GM12878 (cell line): ENCODE results near the gene RRAGD. TPM values are rescaled to one million over a fixed set of nuclear protein-coding genes. Genes with fewer than 3 reads are reported as not detected.

Experiments used
- ATAC-seq: fragments of 200-7000 bp; cut with Tn5 transposase; 3 replicates; pipeline ENCODE4 v1.9.1; 2020; ENCODE audit warnings: mild to moderate bottlenecking, moderate library complexity
- BruUV-seq: library from RNA; stranded (reverse); fragments of 400-500 nt; replicated peaks from 2 replicates; lab custom pipeline; 2021; lab: Mats Ljungman, UMichigan
- CTCF ChIA-PET: fragments of 300-600 bp; sonication (Branson Sonifier 250); formaldehyde crosslinking; extraction: SDS; loops from one replicate; lab custom pipeline; 2021; ENCODE audit warnings: inconsistent platforms; lab: Yijun Ruan, JAX
- POLR2A ChIA-PET: fragments of 350-600 bp; formaldehyde crosslinking; extraction: SDS; loops from one replicate; lab custom pipeline; 2021; ENCODE audit warnings: inconsistent platforms; lab: Charles Lee
- RAD21 ChIA-PET: fragments of 300-600 bp; sonication (Branson Sonifier 250); formaldehyde crosslinking; loops from one replicate; lab custom pipeline; 2023; ENCODE audit warnings: antibody characterized with exemption; ENCODE audit not compliant: unreplicated experiment; lab: Charles Lee
- SMC1A ChIA-PET: fragments of 300-600 bp; sonication (Branson Sonifier 250); formaldehyde crosslinking; loops from one replicate; lab custom pipeline; 2023; ENCODE audit not compliant: unreplicated experiment, uncharacterized antibody; lab: Charles Lee
- DNase-seq: peaks from one replicate; pipeline ENCODE4 v3.0.0-alpha.2; 2011; ENCODE audit warnings: low read depth, low spot score
- FAIRE-seq: peaks from 3 replicates; lab custom pipeline; 2011; peaks lifted over from hg19 to GRCh38; lab: Jason Lieb, UNC
- H2AFZ ChIP-seq: 2 replicates; pipeline ENCODE4 v1.6.0; 2011; ENCODE audit warnings: low read depth, low read length, control low read depth; ENCODE audit not compliant: control insufficient read depth
- H3K27ac ChIP-seq: 2 replicates; pipeline ENCODE4 v1.5.1; 2011; ENCODE audit warnings: control low read depth; ENCODE audit not compliant: control insufficient read depth, insufficient read depth
- H3K27me3 ChIP-seq, 2 experiments: replicated peaks in 1 of 2; 2 replicates each; pipeline versions ENCODE4 v1.6.0 to v1.6.1; 2011; ENCODE audit warnings: low read length in 1 of 2; ENCODE audit not compliant: control insufficient read depth in 2 of 2, insufficient read depth in 2 of 2
- H3K36me3 ChIP-seq, 2 experiments: 2 replicates each; pipeline ENCODE4 v1.5.1; 2011; ENCODE audit warnings: low read length in 1 of 2; ENCODE audit not compliant: control insufficient read depth in 2 of 2, insufficient read depth in 2 of 2
- H3K4me1 ChIP-seq: 2 replicates; pipeline ENCODE4 v1.6.1; 2011; ENCODE audit warnings: mild to moderate bottlenecking, low read length, moderate library complexity, mixed read lengths; ENCODE audit not compliant: control insufficient read depth, insufficient read depth
- H3K4me2 ChIP-seq: 2 replicates; pipeline ENCODE4 v1.6.0; 2011; ENCODE audit warnings: control low read depth; ENCODE audit not compliant: control insufficient read depth, insufficient read depth
- H3K4me3 ChIP-seq: fragments of 200-600 bp; sonication (generic); 2 replicates; pipeline ENCODE4 v1.5.1; 2016
- H3K79me2 ChIP-seq: 2 replicates; pipeline ENCODE4 v1.6.0; 2011; ENCODE audit warnings: low read length; ENCODE audit not compliant: control insufficient read depth, insufficient read depth
- H3K9ac ChIP-seq: 2 replicates; pipeline ENCODE4 v1.8.0; 2011; ENCODE audit warnings: low read length, control low read depth, mixed read lengths; ENCODE audit not compliant: control insufficient read depth, insufficient read depth
- H3K9me3 ChIP-seq: replicated peaks from 3 replicates; pipeline ENCODE4 v1.5.1; 2011; ENCODE audit warnings: mild to moderate bottlenecking, low read length; ENCODE audit not compliant: control insufficient read depth, insufficient read depth
- H4K20me1 ChIP-seq: 2 replicates; pipeline ENCODE4 v1.6.0; 2011; ENCODE audit not compliant: control insufficient read depth, insufficient read depth
- ESRRA ChIP-seq: IDR thresholded peaks from 2 replicates; pipeline ENCODE4 v1.6.1; 2012; ENCODE audit warnings: mild to moderate bottlenecking, low read length, improper control_type of control experiment
- FOXK2 ChIP-seq: fragments of 450-650 bp; IDR thresholded peaks from 2 replicates; pipeline ENCODE4 v1.6.1; 2017; ENCODE audit warnings: mild to moderate bottlenecking, moderate library complexity
- PML ChIP-seq: IDR thresholded peaks from 2 replicates; pipeline ENCODE4 v1.6.1; 2012; ENCODE audit warnings: low read length, inconsistent platforms
- RELA ChIP-seq: fragments of 450-650 bp; IDR thresholded peaks from 2 replicates; pipeline ENCODE4 v1.8.0; 2014; ENCODE audit warnings: borderline replicate concordance; ENCODE audit not compliant: partially characterized antibody
- SIN3A ChIP-seq: IDR thresholded peaks from 2 replicates; pipeline ENCODE4 v1.6.1; 2012; ENCODE audit warnings: low read depth, low read length, improper control_type of control experiment
- SPI1 ChIP-seq: IDR thresholded peaks from 2 replicates; pipeline ENCODE4 v1.6.1; 2011; ENCODE audit warnings: low read depth, mild to moderate bottlenecking, low read length, moderate library complexity, borderline replicate concordance; ENCODE audit not compliant: insufficient read depth
- SREBF2 ChIP-seq: IDR thresholded peaks from 2 replicates; pipeline ENCODE4 v1.6.1; 2012; ENCODE audit warnings: mild to moderate bottlenecking, low read length
- ZNF24 ChIP-seq: fragments of 450-650 bp; IDR thresholded peaks from 2 replicates; pipeline ENCODE4 v1.6.1; 2017; ENCODE audit warnings: antibody characterized with exemption, mild to moderate bottlenecking
- ZNF384 ChIP-seq: IDR thresholded peaks from 2 replicates; pipeline ENCODE4 v1.6.1; 2012; ENCODE audit warnings: low read depth, mild to moderate bottlenecking, low read length, improper control_type of control experiment, borderline replicate concordance
- ZSCAN29 ChIP-seq: fragments of 450-650 bp; IDR thresholded peaks from 2 replicates; pipeline ENCODE4 v1.6.1; 2017; ENCODE audit warnings: mild to moderate bottlenecking, moderate library complexity
- WGBS: methylation state at CpG from one replicate; pipeline ENCODE4 v1.1.6; 2016; ENCODE audit warnings: low lambda C conversion rate; ENCODE audit not compliant: insufficient replicate concordance, insufficient coverage; ENCODE audit errors: missing lambda C conversion rate; 5-methylcytosine and 5-hydroxymethylcytosine counted together
- in situ Hi-C: fragments of 300-500 bp; cut with MboI; formaldehyde crosslinking; loops from 9 replicates; pipeline ENCODE4 v1.14.3; 2018; ENCODE audit warnings: mixed read lengths
- intact Hi-C: fragments of 100-400 bp; cut with micrococcal nuclease; formaldehyde crosslinking; loops from one replicate; pipeline ENCODE4 v1.14.2; 2022; ENCODE audit not compliant: unreplicated experiment
- polyA plus RNA-seq, 11 experiments: library from polyadenylated mRNA; depleted of rRNA in 4 of 11; unstranded in 6 of 11; stranded (reverse) in 5 of 11; fragments of >200 nt; fragmentation: Nextera tagmentation in 4 of 11; fragmentation: Illumina TruSeq in 1 of 11; extraction: Ambion mirVana in 4 of 11; extraction: Trizol in 1 of 11; gene quantifications; 1 replicate in 1 of 11; 2 replicates in 10 of 11; pipeline versions ENCODE4 v1.2.1 to v1.2.3, GENCODE V29; 2011 to 2016; ENCODE audit warnings: inconsistent platforms in 2 of 11, missing spikeins in 2 of 11, low read depth in 1 of 11
- total RNA-seq, 4 experiments: library from RNA; depleted of rRNA in 3 of 4; stranded (reverse); fragments of >200 nt in 3 of 4; fragmentation: Illumina TruSeq in 1 of 4; extraction: Trizol in 1 of 4; gene quantifications; 2 replicates each; pipeline versions ENCODE4 v1.2.1 to v1.2.3, GENCODE V29; 2013 to 2021
- TF ChIP-seq, protein P1 (sequence below): fragments of 450-650 bp; IDR thresholded peaks from 2 replicates; pipeline ENCODE4 v1.6.1; 2016; ENCODE audit warnings: mild to moderate bottlenecking
- TF ChIP-seq, protein P2 (sequence below): fragments of 450-650 bp; formaldehyde crosslinking; IDR thresholded peaks from 2 replicates; pipeline ENCODE4 v1.4.0; 2022; ENCODE audit warnings: mild to moderate bottlenecking, moderate library complexity

RRAGD gene
- total and polyA plus RNA-seq, 10 of the 15 experiments (the other 5 are each of a cell fraction or from before 2014, with no cell fraction given), result 4.6 to 17.4 (median 8.5) TPM

DNA sequence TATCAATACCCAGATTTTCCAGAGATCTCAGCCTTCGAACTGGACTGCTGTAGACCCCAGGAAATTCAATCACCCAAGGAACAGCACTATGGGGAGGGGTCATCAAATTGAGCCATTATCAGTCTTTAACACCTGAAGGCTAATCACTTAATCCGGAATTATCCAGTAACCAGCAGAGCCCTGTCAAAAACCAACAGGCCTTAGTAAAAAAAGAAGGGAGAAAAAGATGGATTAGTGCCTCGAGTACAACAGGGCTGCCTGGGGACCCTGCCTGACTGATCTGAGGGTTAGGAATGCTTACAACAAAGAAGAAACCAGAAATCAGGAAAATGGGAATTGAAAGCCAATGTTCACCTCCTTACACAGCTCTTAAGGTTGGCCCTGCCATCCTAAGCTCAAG lies 7.6 kb downstream of the RRAGD start:
- Histone ChIP-seq H3K4me1 (peaks cover 13% of the 10 kb centered on the region), H3K79me2 (peaks cover 52% of the 10 kb centered on the region), H3K27me3 (no peaks in the 10 kb centered on the region), H2AFZ (no peak overlapping the region), H3K4me2 (no peak overlapping the region), H3K36me3 (no peaks in the 10 kb centered on the region), H3K9ac (no peak overlapping the region), H3K4me3 (no peak overlapping the region), H4K20me1 (no peaks in the 10 kb centered on the region), H3K27ac (no peak overlapping the region), H3K9me3 (no peaks in the 10 kb centered on the region)
- CTCF ChIA-PET, result interaction anchor here (1.4 to 1.5 kb wide), 2 partner anchors 9 to 17 kb away, joined by 3 to 4 read pairs; no protein-coding TSS in a partner anchor
- RAD21 ChIA-PET, result no interaction called here
- intact Hi-C loops (no loop called here), in situ Hi-C loops (no loop called here)
- SMC1A ChIA-PET, result no interaction called here
- DNase-seq (no peak), ATAC-seq (no peak), FAIRE-seq (no peak)
- no TSS peak for BruUV-seq
- POLR2A ChIA-PET, result interaction anchor here (0.7 kb wide), 1 partner anchor 1121 kb away, joined by 4 read pairs; no protein-coding TSS in a partner anchor
- 67% methylated on average over 3 of the region's 3 CpGs for WGBS
- TF ChIP-seq SPI1, result no peak
- no peak for TF ChIP-seq FOXK2
- TF ChIP-seq PML, result no peak
- TF ChIP-seq, protein P1, sequence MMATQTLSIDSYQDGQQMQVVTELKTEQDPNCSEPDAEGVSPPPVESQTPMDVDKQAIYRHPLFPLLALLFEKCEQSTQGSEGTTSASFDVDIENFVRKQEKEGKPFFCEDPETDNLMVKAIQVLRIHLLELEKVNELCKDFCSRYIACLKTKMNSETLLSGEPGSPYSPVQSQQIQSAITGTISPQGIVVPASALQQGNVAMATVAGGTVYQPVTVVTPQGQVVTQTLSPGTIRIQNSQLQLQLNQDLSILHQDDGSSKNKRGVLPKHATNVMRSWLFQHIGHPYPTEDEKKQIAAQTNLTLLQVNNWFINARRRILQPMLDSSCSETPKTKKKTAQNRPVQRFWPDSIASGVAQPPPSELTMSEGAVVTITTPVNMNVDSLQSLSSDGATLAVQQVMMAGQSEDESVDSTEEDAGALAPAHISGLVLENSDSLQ, result no peak
- no peak for TF ChIP-seq ZSCAN29
- TF ChIP-seq ESRRA, result no peak
- TF ChIP-seq SIN3A, result no peak
- no peak for TF ChIP-seq ZNF24
- no peak for TF ChIP-seq SREBF2
- TF ChIP-seq RELA, result no peak
- TF ChIP-seq, protein P2, sequence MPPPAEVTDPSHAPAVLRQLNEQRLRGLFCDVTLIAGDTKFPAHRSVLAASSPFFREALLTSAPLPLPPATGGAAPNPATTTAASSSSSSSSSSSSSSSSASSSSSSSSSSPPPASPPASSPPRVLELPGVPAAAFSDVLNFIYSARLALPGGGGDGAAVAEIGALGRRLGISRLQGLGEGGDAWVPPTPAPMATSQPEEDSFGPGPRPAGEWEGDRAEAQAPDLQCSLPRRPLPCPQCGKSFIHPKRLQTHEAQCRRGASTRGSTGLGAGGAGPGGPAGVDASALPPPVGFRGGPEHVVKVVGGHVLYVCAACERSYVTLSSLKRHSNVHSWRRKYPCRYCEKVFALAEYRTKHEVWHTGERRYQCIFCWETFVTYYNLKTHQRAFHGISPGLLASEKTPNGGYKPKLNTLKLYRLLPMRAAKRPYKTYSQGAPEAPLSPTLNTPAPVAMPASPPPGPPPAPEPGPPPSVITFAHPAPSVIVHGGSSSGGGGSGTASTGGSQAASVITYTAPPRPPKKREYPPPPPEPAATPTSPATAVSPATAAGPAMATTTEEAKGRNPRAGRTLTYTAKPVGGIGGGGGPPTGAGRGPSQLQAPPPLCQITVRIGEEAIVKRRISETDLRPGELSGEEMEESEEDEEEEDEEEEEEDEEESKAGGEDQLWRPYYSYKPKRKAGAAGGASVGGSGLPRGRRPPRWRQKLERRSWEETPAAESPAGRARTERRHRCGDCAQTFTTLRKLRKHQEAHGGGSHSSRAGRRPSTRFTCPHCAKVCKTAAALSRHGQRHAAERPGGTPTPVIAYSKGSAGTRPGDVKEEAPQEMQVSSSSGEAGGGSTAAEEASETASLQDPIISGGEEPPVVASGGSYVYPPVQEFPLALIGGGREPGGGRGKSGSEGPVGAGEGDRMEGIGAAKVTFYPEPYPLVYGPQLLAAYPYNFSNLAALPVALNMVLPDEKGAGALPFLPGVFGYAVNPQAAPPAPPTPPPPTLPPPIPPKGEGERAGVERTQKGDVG, result no peak
- TF ChIP-seq ZNF384, result no peak
- TF ChIP-seq, all 136 proteins: peak for 0
